ENCODE measurements around the gene SLC8A1. TPM values are rescaled to one million over a fixed set of nuclear protein-coding genes. Genes with fewer than 3 reads are reported as not detected.

Gene SLC8A1
- total RNA-seq, 1 donor from 2014 or later: 34.8 TPM

DNA sequence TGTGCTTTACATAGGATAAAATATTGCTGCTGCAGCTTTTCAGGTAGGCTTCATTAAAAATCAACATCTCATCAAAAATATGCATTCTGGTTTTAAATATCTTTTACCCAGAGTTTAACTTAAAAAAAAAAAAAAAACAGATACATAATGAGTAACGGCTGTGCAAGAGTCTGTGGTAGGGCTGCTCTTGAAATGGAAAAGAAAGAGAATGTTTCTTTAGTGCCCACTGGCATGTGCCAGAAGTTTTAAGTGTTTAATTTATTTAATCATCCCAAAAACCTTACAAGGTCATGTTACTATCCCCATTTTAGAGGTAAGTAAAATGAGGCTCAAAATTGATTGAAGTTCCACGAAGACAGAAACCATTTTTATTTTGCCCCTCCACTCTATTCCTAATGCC is 92.1 kb downstream of the SLC8A1 start:
- Histone ChIP-seq H4K20me1 (ENCODE audit: insufficient read depth, low read length) (no peaks in the 10 kb centered on the region), H3K4me1 (ENCODE audit: insufficient read depth, low read length) (peaks cover 13% of the 10 kb centered on the region), H3K9me3 (ENCODE audit: insufficient read depth, low read depth, low read length) (no peaks in the 10 kb centered on the region), H3K9ac (ENCODE audit: low read length) (no peak overlapping the region), H3K27ac (ENCODE audit: low read depth, low read length) (no peak overlapping the region), H2AFZ (ENCODE audit: low read depth, low read length) (no peak overlapping the region), H3K79me2 (ENCODE audit: insufficient read depth, low read length) (no peaks in the 10 kb centered on the region), H3K4me2 (ENCODE audit: low read length) (no peak overlapping the region), H3K4me3 (ENCODE audit: insufficient read depth, low read depth, low read length) (no peak overlapping the region), H3K36me3 (ENCODE audit: insufficient read depth, low read length) (no peaks in the 10 kb centered on the region), H3K27me3 (ENCODE audit: insufficient read depth, low read length) (no peaks in the 10 kb centered on the region)
- TF ChIP-seq EZH2 (IDR thresholded peaks at IDR 0.05; ENCODE audit: insufficient read depth, low read length): no peak
- TF ChIP-seq CTCF (IDR thresholded peaks at IDR 0.05; ENCODE audit: insufficient read depth, low read depth, low read length): no peak
- Mint-ChIP-seq H3K4me3 (ENCODE audit: unreplicated experiment) (no peak overlapping the region), H3K27me3 (ENCODE audit: low read depth, unreplicated experiment) (no peaks in the 10 kb centered on the region), H3K9me3 (ENCODE audit: unreplicated experiment) (no peaks in the 10 kb centered on the region), H3K27ac (ENCODE audit: unreplicated experiment) (no peak overlapping the region), H3K4me1 (ENCODE audit: low read depth, unreplicated experiment) (peaks cover 35% of the 10 kb centered on the region), H3K36me3 (ENCODE audit: low read depth, unreplicated experiment) (no peaks in the 10 kb centered on the region)
- no peak for DNase-seq (ENCODE audit: low read depth)
- peak; percentile 56 for FAIRE-seq

- H3K4me2 ChIP-seq (ENCODE audit: low read length): no peak overlapping the region
- H3K9ac ChIP-seq (ENCODE audit: low read length): no peak overlapping the region
- no peaks in the 10 kb centered on the region for H3K9me3 ChIP-seq (ENCODE audit: insufficient read depth, low read depth, low read length)
- H3K36me3 Mint-ChIP-seq (ENCODE audit: low read depth, unreplicated experiment): no peaks in the 10 kb centered on the region
- no peak overlapping the region for H3K27ac ChIP-seq (ENCODE audit: low read depth, low read length)
- no peaks in the 10 kb centered on the region for H3K36me3 ChIP-seq (ENCODE audit: insufficient read depth, low read length)
- no peak for FAIRE-seq
- TF ChIP-seq CTCF (IDR thresholded peaks at IDR 0.05; ENCODE audit: insufficient read depth, low read depth, low read length): no peak
- TF ChIP-seq EZH2 (IDR thresholded peaks at IDR 0.05; ENCODE audit: insufficient read depth, low read length): no peak
- H3K9me3 Mint-ChIP-seq (ENCODE audit: unreplicated experiment): no peaks in the 10 kb centered on the region
- no peaks in the 10 kb centered on the region for H4K20me1 ChIP-seq (ENCODE audit: insufficient read depth, low read length)
- no peak overlapping the region for H3K4me3 Mint-ChIP-seq (ENCODE audit: unreplicated experiment)
- H3K27me3 Mint-ChIP-seq (ENCODE audit: low read depth, unreplicated experiment): no peaks in the 10 kb centered on the region
- no peaks in the 10 kb centered on the region for H3K27me3 ChIP-seq (ENCODE audit: insufficient read depth, low read length)
- no peak overlapping the region for H3K27ac Mint-ChIP-seq (ENCODE audit: unreplicated experiment)
- no peaks in the 10 kb centered on the region for H3K79me2 ChIP-seq (ENCODE audit: insufficient read depth, low read length)
- no peak overlapping the region for H2AFZ ChIP-seq (ENCODE audit: low read depth, low read length)
- H3K4me3 ChIP-seq (ENCODE audit: insufficient read depth, low read depth, low read length): no peak overlapping the region
- DNase-seq (ENCODE audit: low read depth): no peak
- peaks cover 28% of the 10 kb centered on the region for H3K4me1 Mint-ChIP-seq (ENCODE audit: low read depth, unreplicated experiment)
- peaks cover 11% of the 10 kb centered on the region for H3K4me1 ChIP-seq (ENCODE audit: insufficient read depth, low read length)
These were observed 93.1 kb downstream of the SLC8A1 start for GRCh38 chr2:40358783-40359182.

DNA sequence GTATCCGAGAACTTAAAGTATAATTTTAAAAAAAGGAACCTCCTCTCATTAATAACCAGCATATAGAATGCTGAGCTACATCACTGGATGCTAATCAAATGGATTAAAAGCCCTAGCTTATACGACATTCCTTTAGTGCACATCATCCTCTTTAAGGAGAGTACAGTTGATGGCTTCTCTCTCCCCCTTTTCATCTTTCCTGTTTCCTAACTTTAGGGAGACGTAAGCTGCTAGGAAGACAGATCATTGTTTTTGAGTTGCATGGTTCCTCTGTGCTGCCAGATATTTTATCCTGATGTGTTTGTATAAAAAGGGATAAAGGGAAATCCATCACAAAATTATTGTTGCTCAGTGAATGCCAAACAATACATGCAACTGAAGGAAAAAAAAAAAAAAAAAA is 94.2 kb downstream of the SLC8A1 start:
- Mint-ChIP-seq H3K4me3 (ENCODE audit: unreplicated experiment) (no peak overlapping the region), H3K9me3 (ENCODE audit: unreplicated experiment) (no peaks in the 10 kb centered on the region), H3K27me3 (ENCODE audit: low read depth, unreplicated experiment) (no peaks in the 10 kb centered on the region), H3K4me1 (ENCODE audit: low read depth, unreplicated experiment) (peaks cover 26% of the 10 kb centered on the region), H3K36me3 (ENCODE audit: low read depth, unreplicated experiment) (no peaks in the 10 kb centered on the region), H3K27ac (ENCODE audit: unreplicated experiment) (no peak overlapping the region)
- Histone ChIP-seq H3K27ac (ENCODE audit: low read depth, low read length) (no peak overlapping the region), H3K79me2 (ENCODE audit: insufficient read depth, low read length) (no peaks in the 10 kb centered on the region), H3K36me3 (ENCODE audit: insufficient read depth, low read length) (no peaks in the 10 kb centered on the region), H3K4me2 (ENCODE audit: low read length) (no peak overlapping the region), H3K9me3 (ENCODE audit: insufficient read depth, low read depth, low read length) (no peaks in the 10 kb centered on the region), H3K4me1 (ENCODE audit: insufficient read depth, low read length) (peaks cover under 1% of the 10 kb centered on the region), H3K4me3 (ENCODE audit: insufficient read depth, low read depth, low read length) (no peak overlapping the region), H4K20me1 (ENCODE audit: insufficient read depth, low read length) (no peaks in the 10 kb centered on the region), H2AFZ (ENCODE audit: low read depth, low read length) (no peak overlapping the region), H3K9ac (ENCODE audit: low read length) (no peak overlapping the region), H3K27me3 (ENCODE audit: insufficient read depth, low read length) (no peaks in the 10 kb centered on the region)
- DNase-seq (ENCODE audit: low read depth): no peak
- peak; percentile 82 for FAIRE-seq
- TF ChIP-seq CTCF (IDR thresholded peaks at IDR 0.05; ENCODE audit: insufficient read depth, low read depth, low read length) (no peak), EZH2 (IDR thresholded peaks at IDR 0.05; ENCODE audit: insufficient read depth, low read length) (no peak)

All from astrocyte (in vitro differentiated cells and primary cell).